SK-N-SH treated with all-trans-retinoic acid at 6 μM for 48 hours (cell line): Measurements from ENCODE around the gene TMEM131.

Experiments
- ATAC-seq: fragments of 200-7000 bp; cut with Tn5 transposase; 3 replicates; pipeline ENCODE4 v1.9.1; 2020; ENCODE audit warnings: mild to moderate bottlenecking, moderate library complexity
- ARNTL ChIP-seq: fragments of 450-650 bp; formaldehyde crosslinking; IDR thresholded peaks from 2 replicates; pipeline ENCODE4 v1.5.0; 2020; ENCODE audit warnings: low read depth, mild to moderate bottlenecking, moderate library complexity, borderline replicate concordance
- BACH2 ChIP-seq: fragments of 250-450 bp; sonication (Bioruptor Pico); IDR thresholded peaks from 2 replicates; pipeline ENCODE4 v1.9.0; 2021; ENCODE audit warnings: mild to moderate bottlenecking, borderline replicate concordance
- CSRNP3 ChIP-seq: fragments of 250-450 bp; sonication (Bioruptor Pico); IDR thresholded peaks from 2 replicates; pipeline ENCODE4 v1.5.1; 2021; ENCODE audit warnings: mild to moderate bottlenecking, moderate library complexity
- GLIS3 ChIP-seq: fragments of 250-450 bp; sonication (Bioruptor Pico); IDR thresholded peaks from 2 replicates; pipeline ENCODE4 v1.5.0; 2020; ENCODE audit warnings: mild to moderate bottlenecking, moderate library complexity
- OSR1 ChIP-seq: fragments of 250-450 bp; sonication (Bioruptor Pico); IDR thresholded peaks from 2 replicates; pipeline ENCODE4 v1.8.0; 2022; ENCODE audit warnings: moderate library complexity, mild to moderate bottlenecking, inconsistent platforms
- PATZ1 ChIP-seq: fragments of 250-450 bp; sonication (Bioruptor Pico); IDR thresholded peaks from 2 replicates; pipeline ENCODE4 v1.8.0; 2020; ENCODE audit warnings: mild to moderate bottlenecking, moderate library complexity, borderline replicate concordance
- POU6F1 ChIP-seq: fragments of 250-450 bp; sonication (Bioruptor Pico); IDR thresholded peaks from 2 replicates; pipeline ENCODE4 v1.8.0; 2021; ENCODE audit warnings: low read depth, mild to moderate bottlenecking, moderate library complexity, borderline replicate concordance
- PPARA ChIP-seq: fragments of 250-450 bp; sonication (Bioruptor Pico); IDR thresholded peaks from 2 replicates; pipeline ENCODE4 v1.5.0; 2020; ENCODE audit warnings: mild to moderate bottlenecking, borderline replicate concordance
- TCF4 ChIP-seq: fragments of 250-450 bp; sonication (Bioruptor Pico); IDR thresholded peaks from 2 replicates; pipeline ENCODE4 v1.8.0; 2021; ENCODE audit warnings: mild to moderate bottlenecking, moderate library complexity, borderline replicate concordance
- TOX ChIP-seq: fragments of 250-450 bp; sonication (Bioruptor Pico); IDR thresholded peaks from 2 replicates; pipeline ENCODE4 v1.8.0; 2021; ENCODE audit warnings: mild to moderate bottlenecking, moderate library complexity, borderline replicate concordance
- TSHZ2 ChIP-seq: fragments of 250-450 bp; sonication (Bioruptor Pico); IDR thresholded peaks from 2 replicates; pipeline ENCODE4 v1.5.0; 2020; ENCODE audit warnings: mild to moderate bottlenecking, moderate library complexity
- ZC3H10 ChIP-seq: fragments of 250-450 bp; sonication (Bioruptor Pico); IDR thresholded peaks from 2 replicates; pipeline ENCODE4 v1.5.1; 2021; ENCODE audit warnings: mild to moderate bottlenecking, moderate library complexity
- ZFP3 ChIP-seq: fragments of 250-450 bp; sonication (Bioruptor Pico); IDR thresholded peaks from 2 replicates; pipeline ENCODE4 v1.5.0; 2020; ENCODE audit warnings: mild to moderate bottlenecking, moderate library complexity
- ZFP30 ChIP-seq: fragments of 450-650 bp; formaldehyde crosslinking; IDR thresholded peaks from 2 replicates; pipeline ENCODE4 v1.5.0; 2022; ENCODE audit warnings: mild to moderate bottlenecking, moderate library complexity
- ZNF8 ChIP-seq: fragments of 450-650 bp; formaldehyde crosslinking; IDR thresholded peaks from 2 replicates; pipeline ENCODE4 v1.5.0; 2020; ENCODE audit warnings: mild to moderate bottlenecking, moderate library complexity

The TMEM131 gene

GRCh38 chr2:97723156-97724072 lies 272.3 kb downstream of the TMEM131 start:
- TF ChIP-seq ZFP3 (CRISPR knock-in tag) (no peak), TSHZ2 (no peak), ZFP30 (no peak), ZC3H10 (CRISPR knock-in tag) (no peak), TCF4 (CRISPR knock-in tag) (no peak), PPARA (CRISPR knock-in tag) (no peak), OSR1 (CRISPR knock-in tag) (no peak), POU6F1 (CRISPR knock-in tag) (no peak), TOX (CRISPR knock-in tag) (no peak)
- TF ChIP-seq, all 23 proteins: peak for 0
- no peak for ATAC-seq

- TF ChIP-seq PATZ1 (no peak), ZFP30 (no peak), ARNTL (no peak), TOX (CRISPR knock-in tag) (no peak), TSHZ2 (no peak), BACH2 (CRISPR knock-in tag) (no peak)
- no peak for ATAC-seq
These were observed 273.5 kb downstream of the TMEM131 start for GRCh38 chr2:97722227-97722626.

- ATAC-seq = no peak
- no peak for TF ChIP-seq ZC3H10 (CRISPR knock-in tag)
- TF ChIP-seq TOX (CRISPR knock-in tag) = no peak
- TF ChIP-seq TCF4 (CRISPR knock-in tag) = no peak
- TF ChIP-seq, all 23 proteins: peak for 0
These were observed 275.0 kb downstream of the TMEM131 start for GRCh38 chr2:97720746-97721145.

GRCh38 chr2:97719362-97720155 lies 276.2 kb downstream of the TMEM131 start:
- no peak for ATAC-seq
- no peak for TF ChIP-seq CSRNP3
- TF ChIP-seq ZNF8 (CRISPR knock-in tag) = no peak
- TF ChIP-seq PPARA (CRISPR knock-in tag) = no peak
- no peak for TF ChIP-seq GLIS3 (CRISPR knock-in tag)
